CD4-positive, alpha-beta memory T cell (primary cell): ENCODE measurements around the gene OR2S2. TPM values are rescaled to one million over a fixed set of nuclear protein-coding genes. Genes with fewer than 3 reads are reported as not detected.
"Not testable (repeated sequence)": the region's sequence is repeated elsewhere in the genome, so short reads cannot be mapped to it uniquely, and the experiment has no call there.

Source experiments
- CTCF ChIA-PET: fragments of 350-600 bp; sonication (Branson Sonifier 250); formaldehyde crosslinking; loops from one replicate; lab custom pipeline; 2021; ENCODE audit warnings: inconsistent platforms; ENCODE audit not compliant: partially characterized antibody; lab: Charles Lee
- POLR2A ChIA-PET: fragments of 350-600 bp; sonication (Branson Sonifier 250); formaldehyde crosslinking; loops from one replicate; lab custom pipeline; 2021; ENCODE audit not compliant: partially characterized antibody; lab: Charles Lee
- DNase-seq, 5 donors: peaks; one replicate each; pipeline versions ENCODE4 v3.0.0 to v3.0.0-alpha.2; 2020 to 2022; ENCODE audit warnings: mixed read lengths in 1 of 5
- H3K27ac ChIP-seq: one replicate; pipeline ENCODE4 v1.7.0; 2013; ENCODE audit warnings: low read depth, low read length
- H3K27me3 ChIP-seq: 2 replicates; pipeline ENCODE4 v1.7.0; 2013; ENCODE audit warnings: mild to moderate bottlenecking, low read length, moderate library complexity; ENCODE audit not compliant: insufficient read depth
- H3K36me3 ChIP-seq: 2 replicates; pipeline ENCODE4 v1.7.0; 2013; ENCODE audit warnings: mild to moderate bottlenecking, low read length, moderate library complexity; ENCODE audit not compliant: insufficient read depth
- H3K4me1 ChIP-seq: 2 replicates; pipeline ENCODE4 v1.7.0; 2013; ENCODE audit warnings: mild to moderate bottlenecking, low read length, moderate library complexity; ENCODE audit not compliant: insufficient read depth
- H3K4me3 ChIP-seq, 2 donors: one replicate each; pipeline ENCODE4 v1.7.0; 2013; ENCODE audit warnings: low read length in 2 of 2, mild to moderate bottlenecking in 1 of 2
- H3K9me3 ChIP-seq, 2 donors: one replicate each; pipeline ENCODE4 v1.7.0; 2013; ENCODE audit warnings: low read length in 2 of 2, control low read depth in 1 of 2; ENCODE audit not compliant: control insufficient read depth in 1 of 2
- H3K27ac Mint-ChIP-seq, 7 donors: one replicate each; pipeline ENCODE4 v1.8.0; 2020 to 2021; ENCODE audit warnings: mixed read lengths in 7 of 7, mild to moderate bottlenecking in 6 of 7, inconsistent platforms in 3 of 7, moderate library complexity in 3 of 7
- H3K27me3 Mint-ChIP-seq, 2 donors: one replicate each; pipeline ENCODE4 v1.8.0; 2020 to 2021; ENCODE audit warnings: mixed read lengths in 2 of 2
- H3K36me3 Mint-ChIP-seq, 2 donors: one replicate each; pipeline ENCODE4 v1.8.0; 2020 to 2021; ENCODE audit warnings: mixed read lengths in 2 of 2, inconsistent platforms in 1 of 2, mild to moderate bottlenecking in 1 of 2
- H3K4me1 Mint-ChIP-seq, 4 donors: one replicate each; pipeline ENCODE4 v1.8.0; 2020 to 2021; ENCODE audit warnings: mixed read lengths in 4 of 4, mild to moderate bottlenecking in 1 of 4
- H3K4me3 Mint-ChIP-seq, 8 donors: one replicate each; pipeline ENCODE4 v1.8.0; 2020 to 2021; ENCODE audit warnings: mixed read lengths in 8 of 8, mild to moderate bottlenecking in 7 of 8, moderate library complexity in 6 of 8, inconsistent platforms in 3 of 8
- H3K9me3 Mint-ChIP-seq, 8 donors: one replicate each; pipeline ENCODE4 v1.8.0; 2020 to 2021; ENCODE audit warnings: mixed read lengths in 8 of 8, mild to moderate bottlenecking in 5 of 8, inconsistent platforms in 3 of 8, moderate library complexity in 1 of 8
- intact Hi-C: fragments of 100-400 bp; cut with micrococcal nuclease; formaldehyde crosslinking; loops from one replicate; pipeline ENCODE4 v1.15.1; 2023
- polyA plus RNA-seq, 2 donors: library from polyadenylated mRNA; unstranded; fragments of 300-500 nt; fragmentation: Illumina TruSeq; gene quantifications; one replicate each; pipeline ENCODE4 v1.2.3, GENCODE V29; 2021
- total RNA-seq, 2 experiments: library from RNA; stranded (reverse); gene quantifications; one replicate each; pipeline ENCODE4 v1.2.3, GENCODE V29; 2021

Gene OR2S2
- total RNA-seq (not detected), polyA plus RNA-seq (not detected)

GRCh38 chr9:35958104-35958837 is at the start of gene OR2S2:
Gene OR2S2, minus strand, starts transcription at chr9:35958154. Its CDS starts 56 bp downstream, at chr9:35958098.
- DNase-seq = no peak
- CTCF ChIA-PET = interaction anchor here (0.9 to 7.8 kb wide), 6 partner anchors 13 to 168 kb away, joined by 3 to 89 read pairs (median 6); no protein-coding TSS in a partner anchor
- H3K9me3 Mint-ChIP-seq = peaks cover 0 to 5% (median 0%) of the 10 kb centered on the region in 8 donors
- no peak within 1 kb of the TSS for H3K27ac Mint-ChIP-seq
- Histone ChIP-seq H3K4me1 (peaks cover 6% of the 10 kb centered on the region), H3K4me3 (no peak within 1 kb of the TSS), H3K27me3 (peaks cover 3% of the 10 kb centered on the region), H3K9me3 (no peaks in the 10 kb centered on the region), H3K36me3 (no peaks in the 10 kb centered on the region), H3K27ac (no peak within 1 kb of the TSS)
- peaks cover 5 to 11% of the 10 kb centered on the region in 2 donors for H3K27me3 Mint-ChIP-seq
- no peaks in the 10 kb centered on the region for H3K36me3 Mint-ChIP-seq
- intact Hi-C loops = loop anchor here (5.0 to 10.0 kb wide), 2 partner anchors 49 to 377 kb away; no protein-coding TSS in a partner anchor
- peaks cover 5 to 7% (median 6%) of the 10 kb centered on the region in 4 donors for H3K4me1 Mint-ChIP-seq
- H3K4me3 Mint-ChIP-seq = no peak within 1 kb of the TSS
- POLR2A ChIA-PET = interaction anchor here (0.6 to 1.3 kb wide), 2 partner anchors 18 to 108 kb away, joined by 3 read pairs; no protein-coding TSS in a partner anchor

GRCh38 chr9:36007316-36007708 is 49.4 kb upstream of the OR2S2 start:
- Mint-ChIP-seq H3K36me3 (no peaks in the 10 kb centered on the region), H3K27me3 (peaks cover 16 to 24% of the 10 kb centered on the region in 2 donors), H3K9me3 (peaks cover 0 to 9% (median 6%) of the 10 kb centered on the region in 8 donors), H3K4me1 (peaks cover 14 to 17% (median 15%) of the 10 kb centered on the region in 4 donors), H3K4me3 (no peak overlapping the region), H3K27ac (no peak overlapping the region)
- no peak overlapping the region for H3K27ac ChIP-seq
- CTCF ChIA-PET = interaction anchor here (1.2 to 6.1 kb wide), 19 partner anchors 7 to 321 kb away, joined by 3 to 116 read pairs (median 6); partner anchors contain the start of gene RECK
- intact Hi-C loops = loop anchor here (5.0 kb wide), 1 partner anchor 50 kb away; the partner anchor contains the start of gene OR2S2
- no peaks in the 10 kb centered on the region for H3K9me3 ChIP-seq
- no peak for DNase-seq
- no peak overlapping the region for H3K4me3 ChIP-seq
- POLR2A ChIA-PET = no interaction called here
- peaks cover 3% of the 10 kb centered on the region for H3K4me1 ChIP-seq
- no peaks in the 10 kb centered on the region for H3K27me3 ChIP-seq
- H3K36me3 ChIP-seq = no peaks in the 10 kb centered on the region

GRCh38 chr9:36006549-36007315 is 48.8 kb upstream of the OR2S2 start:
- no peaks in the 10 kb centered on the region for H3K27me3 ChIP-seq
- CTCF ChIA-PET = interaction anchor here (1.2 to 6.1 kb wide), 14 partner anchors 9 to 322 kb away, joined by 3 to 116 read pairs (median 6); no protein-coding TSS in a partner anchor
- H3K9me3 Mint-ChIP-seq = peaks cover 0 to 9% (median 6%) of the 10 kb centered on the region in 8 donors
- POLR2A ChIA-PET = no interaction called here
- DNase-seq = no peak
- H3K4me1 ChIP-seq = peaks cover 3% of the 10 kb centered on the region
- H3K4me3 Mint-ChIP-seq = no peak overlapping the region
- no peaks in the 10 kb centered on the region for H3K36me3 ChIP-seq
- peaks cover 14 to 17% (median 15%) of the 10 kb centered on the region in 4 donors for H3K4me1 Mint-ChIP-seq
- peaks cover 16 to 22% of the 10 kb centered on the region in 2 donors for H3K27me3 Mint-ChIP-seq
- intact Hi-C loops = loop anchor here (5.0 kb wide), 1 partner anchor 49 kb away; the partner anchor contains the start of gene OR2S2
- no peaks in the 10 kb centered on the region for H3K36me3 Mint-ChIP-seq
- no peak overlapping the region for H3K27ac ChIP-seq
- H3K4me3 ChIP-seq = no peak overlapping the region
- no peaks in the 10 kb centered on the region for H3K9me3 ChIP-seq
- no peak overlapping the region for H3K27ac Mint-ChIP-seq

- Mint-ChIP-seq H3K27ac (no peak overlapping the region), H3K36me3 (no peaks in the 10 kb centered on the region), H3K9me3 (peaks cover 0 to 9% (median 6%) of the 10 kb centered on the region in 8 donors), H3K4me3 (no peak overlapping the region), H3K27me3 (peaks cover 18 to 21% of the 10 kb centered on the region in 2 donors), H3K4me1 (peaks cover 14 to 17% (median 15%) of the 10 kb centered on the region in 4 donors)
- intact Hi-C loops = loop anchor here (5.0 kb wide), 1 partner anchor 49 kb away; the partner anchor contains the start of gene OR2S2
- H3K36me3 ChIP-seq = no peaks in the 10 kb centered on the region
- peaks cover 3% of the 10 kb centered on the region for H3K4me1 ChIP-seq
- no peaks in the 10 kb centered on the region for H3K9me3 ChIP-seq
- no peak overlapping the region for H3K27ac ChIP-seq
- no peak overlapping the region for H3K4me3 ChIP-seq
- DNase-seq = no peak
- POLR2A ChIA-PET = no interaction called here
- CTCF ChIA-PET = interaction anchor here (0.9 to 6.1 kb wide), 5 partner anchors 9 to 61 kb away, joined by 3 to 116 read pairs (median 4); no protein-coding TSS in a partner anchor
- no peaks in the 10 kb centered on the region for H3K27me3 ChIP-seq
Measured at GRCh38 chr9:36005891-36006290, 47.9 kb upstream of the OR2S2 start.

- ChIA-PET CTCF (no interaction called here), POLR2A (no interaction called here)
- intact Hi-C loops = no loop called here
- Mint-ChIP-seq H3K27me3 (peaks cover 15 to 31% of the 10 kb centered on the region in 2 donors), H3K4me3 (no peak overlapping the region), H3K27ac (no peak overlapping the region), H3K9me3 (peaks cover 0 to 18% (median 12%) of the 10 kb centered on the region in 8 donors), H3K4me1 (no peaks in the 10 kb centered on the region), H3K36me3 (peaks cover 0 to 7% of the 10 kb centered on the region in 2 donors)
- no peaks in the 10 kb centered on the region for H3K4me1 ChIP-seq
- no peaks in the 10 kb centered on the region for H3K27me3 ChIP-seq
- no peak overlapping the region for H3K4me3 ChIP-seq
- no peak overlapping the region for H3K27ac ChIP-seq
- H3K9me3 ChIP-seq = peaks cover 0 to 4% of the 10 kb centered on the region in 2 donors
- no peak for DNase-seq
- H3K36me3 ChIP-seq = no peaks in the 10 kb centered on the region
Measured at GRCh38 chr9:35998333-35998732, 40.4 kb upstream of the OR2S2 start.

GRCh38 chr9:35997016-35997415 is 39.1 kb upstream of the OR2S2 start:
- H3K27ac Mint-ChIP-seq, H3K27me3 ChIP-seq, H3K36me3 ChIP-seq, H3K9me3 ChIP-seq, H3K4me1 Mint-ChIP-seq, H3K4me3 ChIP-seq, H3K36me3 Mint-ChIP-seq, H3K4me1 ChIP-seq, intact Hi-C loops, H3K4me3 Mint-ChIP-seq, POLR2A ChIA-PET, H3K27ac ChIP-seq, DNase-seq: not testable (repeated sequence)
- peaks cover 14 to 29% of the 10 kb centered on the region in 2 donors for H3K27me3 Mint-ChIP-seq
- CTCF ChIA-PET = interaction anchor here (1.2 to 1.4 kb wide), 2 partner anchors 10 to 12 kb away, joined by 3 to 4 read pairs; no protein-coding TSS in a partner anchor
- peaks cover 0 to 18% (median 12%) of the 10 kb centered on the region in 8 donors for H3K9me3 Mint-ChIP-seq
